Thoracic aorta (tissue), 2 donors: Measurements from ENCODE around the gene POLR2L. TPM values are rescaled to one million over a fixed set of nuclear protein-coding genes. Genes with fewer than 3 reads are reported as not detected.

Experiments used
- ATAC-seq: fragments of 150-250 bp; one replicate; pipeline ENCODE4 v1.8.0; 2017; ENCODE audit warnings: low read depth; ENCODE audit not compliant: insufficient number of reproducible peaks, low FRiP score
- DNase-seq: peaks from one replicate; pipeline ENCODE4 v3.0.0-alpha.2; 2020; ENCODE audit warnings: low spot score
- H3K27ac ChIP-seq, 2 donors: fragments of 200-600 bp; sonication (generic); 1 replicate in 1 of 2; 2 replicates in 1 of 2; pipeline ENCODE4 v1.5.1; 2016; ENCODE audit warnings: mild to moderate bottlenecking in 2 of 2, moderate library complexity in 2 of 2
- H3K27me3 ChIP-seq: fragments of 200-600 bp; sonication (generic); replicated peaks from 2 replicates; pipeline ENCODE4 v1.6.0; 2016; ENCODE audit warnings: mild to moderate bottlenecking; ENCODE audit not compliant: insufficient read depth
- H3K36me3 ChIP-seq: fragments of 200-600 bp; sonication (generic); one replicate; pipeline ENCODE4 v1.5.1; 2016
- H3K4me1 ChIP-seq, 2 donors: fragments of 200-600 bp; sonication (generic); 1 replicate in 1 of 2; 2 replicates in 1 of 2; pipeline versions ENCODE4 v1.5.1 to v1.6.0; 2016; ENCODE audit warnings: low read depth in 2 of 2, mild to moderate bottlenecking in 1 of 2; ENCODE audit not compliant: control insufficient read depth in 1 of 2
- H3K4me3 ChIP-seq: fragments of 200-600 bp; sonication (generic); 2 replicates; pipeline ENCODE4 v1.5.1; 2016; ENCODE audit warnings: mild to moderate bottlenecking
- H3K9me3 ChIP-seq: fragments of 200-600 bp; sonication (generic); 2 replicates; pipeline ENCODE4 v1.5.1; 2016
- total RNA-seq, 2 donors: library from RNA; depleted of rRNA; stranded (reverse); fragments of >200 nt; gene quantifications; one replicate each; pipeline versions ENCODE4 v1.1.0 to v1.2.3, GENCODE V29; 2016
- TF ChIP-seq, protein P1 (sequence below): fragments of 200-600 bp; sonication (generic); IDR thresholded peaks from one replicate; pipeline ENCODE4 v1.5.1; 2019; ENCODE audit warnings: antibody characterized with exemption

POLR2L gene
- total RNA-seq, 2 donors from 2014 or later, result 20.8 to 63.0 TPM

DNA sequence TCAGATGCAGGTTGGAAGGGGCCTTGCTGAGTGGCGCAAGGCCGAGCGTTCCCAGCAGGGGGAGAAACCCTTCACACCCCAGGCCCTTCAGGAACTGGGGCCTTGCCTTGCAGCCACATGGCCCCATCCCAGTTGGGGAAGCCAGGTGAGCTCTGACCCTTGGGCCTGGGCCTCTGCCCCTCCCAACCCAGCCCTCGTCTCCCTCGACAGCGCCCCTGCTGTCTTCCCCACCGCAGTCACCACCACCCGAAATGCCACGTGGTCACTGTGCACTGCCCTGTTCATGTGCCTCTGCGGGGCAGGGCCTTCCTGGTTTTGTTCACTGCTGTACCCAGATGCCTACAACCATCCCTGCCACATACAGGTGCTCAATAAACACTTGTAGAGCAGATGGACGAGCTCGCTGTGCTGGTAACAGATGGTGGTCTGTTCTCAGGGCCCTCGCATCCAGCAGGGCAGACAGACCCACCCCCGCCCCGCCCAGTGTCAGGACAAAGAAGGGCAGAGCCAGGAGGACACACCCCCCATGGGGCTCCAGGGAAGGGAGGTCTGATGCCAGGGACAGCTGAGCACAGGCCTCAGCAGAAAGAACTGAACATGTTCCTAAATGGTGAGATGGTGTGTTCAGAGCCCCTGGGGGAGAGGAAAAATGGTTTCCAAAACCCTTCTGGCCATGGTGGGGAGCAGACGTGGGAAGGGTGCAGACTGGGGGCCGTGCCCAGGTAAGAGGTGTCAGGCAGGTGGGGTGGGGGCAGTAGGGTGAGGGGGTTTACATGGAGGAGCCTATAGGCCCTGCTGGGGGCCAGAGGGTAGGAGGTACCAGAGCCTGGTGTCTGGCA is 3.7 kb downstream of the POLR2L start:
- H3K36me3 ChIP-seq, result peaks cover 36% of the 10 kb centered on the region
- DNase-seq (no peak), ATAC-seq (no peak)
- TF ChIP-seq, protein P1, sequence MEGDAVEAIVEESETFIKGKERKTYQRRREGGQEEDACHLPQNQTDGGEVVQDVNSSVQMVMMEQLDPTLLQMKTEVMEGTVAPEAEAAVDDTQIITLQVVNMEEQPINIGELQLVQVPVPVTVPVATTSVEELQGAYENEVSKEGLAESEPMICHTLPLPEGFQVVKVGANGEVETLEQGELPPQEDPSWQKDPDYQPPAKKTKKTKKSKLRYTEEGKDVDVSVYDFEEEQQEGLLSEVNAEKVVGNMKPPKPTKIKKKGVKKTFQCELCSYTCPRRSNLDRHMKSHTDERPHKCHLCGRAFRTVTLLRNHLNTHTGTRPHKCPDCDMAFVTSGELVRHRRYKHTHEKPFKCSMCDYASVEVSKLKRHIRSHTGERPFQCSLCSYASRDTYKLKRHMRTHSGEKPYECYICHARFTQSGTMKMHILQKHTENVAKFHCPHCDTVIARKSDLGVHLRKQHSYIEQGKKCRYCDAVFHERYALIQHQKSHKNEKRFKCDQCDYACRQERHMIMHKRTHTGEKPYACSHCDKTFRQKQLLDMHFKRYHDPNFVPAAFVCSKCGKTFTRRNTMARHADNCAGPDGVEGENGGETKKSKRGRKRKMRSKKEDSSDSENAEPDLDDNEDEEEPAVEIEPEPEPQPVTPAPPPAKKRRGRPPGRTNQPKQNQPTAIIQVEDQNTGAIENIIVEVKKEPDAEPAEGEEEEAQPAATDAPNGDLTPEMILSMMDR, result no peak
- no peak overlapping the region for H3K27ac ChIP-seq
- no peaks in the 10 kb centered on the region for H3K9me3 ChIP-seq
- H3K27me3 ChIP-seq, result no peaks in the 10 kb centered on the region
- peaks cover 28 to 52% of the 10 kb centered on the region in 2 donors for H3K4me1 ChIP-seq
- no peak overlapping the region for H3K4me3 ChIP-seq

DNA sequence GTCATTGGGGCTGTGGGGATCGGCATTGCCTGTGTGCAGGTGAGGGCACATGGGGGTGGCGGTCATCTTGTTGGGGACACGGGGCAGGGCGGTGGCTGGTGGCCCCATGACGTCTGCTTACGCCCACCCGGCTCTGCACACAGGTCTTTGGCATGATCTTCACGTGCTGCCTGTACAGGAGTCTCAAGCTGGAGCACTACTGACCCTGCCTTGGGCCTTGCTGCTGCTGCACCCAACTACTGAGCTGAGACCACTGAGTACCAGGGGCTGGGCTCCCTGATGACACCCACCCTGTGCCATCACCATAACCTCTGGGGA is 4.4 kb downstream of the POLR2L start:
- no peak overlapping the region for H3K4me3 ChIP-seq
- peaks cover 36% of the 10 kb centered on the region for H3K36me3 ChIP-seq
- H3K27me3 ChIP-seq, result no peaks in the 10 kb centered on the region
- no peaks in the 10 kb centered on the region for H3K9me3 ChIP-seq
- ATAC-seq, result no peak
- TF ChIP-seq, protein P1, result no peak
- no peak overlapping the region for H3K27ac ChIP-seq
- DNase-seq, result no peak
- peaks cover 23 to 50% of the 10 kb centered on the region in 2 donors for H3K4me1 ChIP-seq

DNA sequence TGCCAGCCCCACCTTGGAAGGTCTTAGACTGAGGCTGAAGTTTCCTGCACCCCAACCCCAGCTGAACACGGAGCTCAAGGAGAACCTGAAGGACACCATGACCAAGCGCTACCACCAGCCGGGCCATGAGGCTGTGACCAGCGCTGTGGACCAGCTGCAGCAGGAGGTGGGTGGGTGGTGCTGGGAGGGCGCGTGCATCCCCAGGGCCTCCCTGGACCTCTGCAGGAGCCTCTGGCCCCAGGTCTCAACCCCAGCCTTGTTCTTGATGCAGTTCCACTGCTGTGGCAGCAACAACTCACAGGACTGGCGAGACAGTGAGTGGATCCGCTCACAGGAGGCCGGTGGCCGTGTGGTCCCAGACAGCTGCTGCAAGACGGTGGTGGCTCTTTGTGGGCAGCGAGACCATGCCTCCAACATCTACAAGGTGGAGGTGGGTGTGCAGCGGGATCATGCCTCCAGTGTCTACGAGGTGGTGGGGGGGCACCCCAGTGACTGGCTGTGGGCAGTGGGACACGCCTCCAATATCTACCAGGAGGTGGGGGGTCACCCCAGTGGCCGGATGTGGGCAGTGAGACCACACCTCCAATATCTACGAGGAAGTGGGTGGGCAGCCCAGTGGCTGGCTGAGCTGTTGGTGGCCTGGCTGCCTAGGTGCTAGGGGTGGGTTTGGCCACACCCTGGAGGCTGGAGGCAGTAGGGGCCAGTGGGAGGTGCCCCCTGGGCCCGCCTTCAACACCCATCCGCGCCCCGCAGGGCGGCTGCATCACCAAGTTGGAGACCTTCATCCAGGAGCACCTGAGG is 4.9 kb downstream of the POLR2L start:
- Histone ChIP-seq H3K27me3 (no peaks in the 10 kb centered on the region), H3K9me3 (no peaks in the 10 kb centered on the region), H3K4me3 (no peak overlapping the region), H3K4me1 (peaks cover 25 to 52% of the 10 kb centered on the region in 2 donors), H3K27ac (peak overlapping the region in 1 of 2 donors; percentile 99), H3K36me3 (peaks cover 36% of the 10 kb centered on the region)
- TF ChIP-seq, protein P1, result no peak
- DNase-seq (no peak), ATAC-seq (no peak)

DNA sequence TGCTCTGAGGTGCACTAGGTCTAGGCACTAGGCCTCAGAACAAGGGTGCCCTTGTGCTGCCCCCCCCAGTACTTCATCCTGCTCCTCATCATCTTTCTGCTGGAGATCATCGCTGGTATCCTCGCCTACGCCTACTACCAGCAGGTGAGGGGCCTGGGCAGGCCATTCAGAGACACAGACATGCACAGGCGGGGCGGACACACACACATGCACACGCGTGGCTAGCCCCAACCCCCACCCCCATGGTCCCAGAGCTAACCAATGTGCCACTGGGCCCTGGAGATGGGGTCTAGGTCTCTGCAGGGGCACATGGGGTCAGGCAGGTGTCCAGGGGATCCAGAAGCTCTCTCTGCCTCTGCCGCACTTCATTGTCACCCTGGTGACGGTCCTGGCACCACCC is 5.6 kb downstream of the POLR2L start:
- no peak overlapping the region for H3K4me3 ChIP-seq
- DNase-seq (no peak), ATAC-seq (no peak)
- H3K4me1 ChIP-seq, result peaks cover 30 to 59% of the 10 kb centered on the region in 2 donors
- H3K27me3 ChIP-seq, result no peaks in the 10 kb centered on the region
- TF ChIP-seq, protein P1, result no peak
- peaks cover 36% of the 10 kb centered on the region for H3K36me3 ChIP-seq
- no peaks in the 10 kb centered on the region for H3K9me3 ChIP-seq
- peak overlapping the region in 1 of 2 donors; percentile 99 for H3K27ac ChIP-seq

DNA sequence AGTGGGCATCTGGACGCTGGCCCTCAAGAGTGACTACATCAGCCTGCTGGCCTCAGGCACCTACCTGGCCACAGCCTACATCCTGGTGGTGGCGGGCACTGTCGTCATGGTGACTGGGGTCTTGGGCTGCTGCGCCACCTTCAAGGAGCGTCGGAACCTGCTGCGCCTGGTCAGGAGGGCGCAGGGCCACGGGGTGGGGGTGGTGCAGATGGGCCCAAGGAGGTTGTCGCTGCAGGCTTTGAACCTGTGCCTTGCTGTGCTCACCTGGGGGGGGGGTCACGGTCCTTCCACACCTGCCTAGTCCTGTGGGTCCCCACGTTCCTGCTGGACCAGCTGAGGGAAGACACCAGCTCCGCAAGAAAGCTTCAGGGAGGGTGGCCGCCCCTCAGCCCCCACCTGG is 6.1 kb downstream of the POLR2L start:
- DNase-seq, result no peak
- TF ChIP-seq, protein P1, result no peak
- ATAC-seq, result no peak
- peak overlapping the region in 1 of 2 donors; percentile 99 for H3K27ac ChIP-seq
- H3K4me1 ChIP-seq, result peaks cover 28 to 58% of the 10 kb centered on the region in 2 donors
- H3K4me3 ChIP-seq, result no peak overlapping the region
- peaks cover 36% of the 10 kb centered on the region for H3K36me3 ChIP-seq
- no peaks in the 10 kb centered on the region for H3K9me3 ChIP-seq
- H3K27me3 ChIP-seq, result no peaks in the 10 kb centered on the region
